ENCODE results near the gene PNP.

PNP gene

GRCh38 chr14:20455355-20456300 is 13.6 kb upstream of the PNP start:
- Histone ChIP-seq H2AFZ (ENCODE audit: low read depth, low read length) (peak overlapping the region; percentile 49; the same call in 1 of the 2 replicates), H3K27me3 (ENCODE audit: low read depth, low read length) (no peaks in the 10 kb centered on the region), H3K4me3 (ENCODE audit: low read length) (peak overlapping the region; percentile 93), H3K9me3 (ENCODE audit: insufficient read depth, low read length) (no peaks in the 10 kb centered on the region), H4K20me1 (ENCODE audit: insufficient read depth, low read length) (no peaks in the 10 kb centered on the region), H3K27ac (ENCODE audit: low read length) (peak overlapping the region; percentile 88), H3K79me2 (ENCODE audit: low read length) (peaks cover 79% of the 10 kb centered on the region), H3K4me1 (ENCODE audit: low read length) (peaks cover 36% of the 10 kb centered on the region), H3K9ac (ENCODE audit: low read length) (peak overlapping the region; percentile 94), H3K4me2 (ENCODE audit: low read length) (peak overlapping the region; percentile 95), H3K36me3 (replicated peaks; ENCODE audit: low read depth, low read length) (peaks cover 58% of the 10 kb centered on the region)
- no peak for TF ChIP-seq CTCF (IDR thresholded peaks at IDR 0.05; ENCODE audit: low read depth, low read length)
- TF ChIP-seq EZH2phosphoT487 (IDR thresholded peaks at IDR 0.05; ENCODE audit: low read depth): no peak

- no peak overlapping the region for H3K4me3 ChIP-seq (ENCODE audit: low read length)
- no peak overlapping the region for H3K9ac ChIP-seq (ENCODE audit: low read length)
- H4K20me1 ChIP-seq (ENCODE audit: insufficient read depth, low read length): no peaks in the 10 kb centered on the region
- TF ChIP-seq CTCF (IDR thresholded peaks at IDR 0.05; ENCODE audit: low read depth, low read length): no peak
- TF ChIP-seq EZH2phosphoT487 (IDR thresholded peaks at IDR 0.05; ENCODE audit: low read depth): no peak
- H2AFZ ChIP-seq (ENCODE audit: low read depth, low read length): no peak overlapping the region
- H3K9me3 ChIP-seq (ENCODE audit: insufficient read depth, low read length): no peaks in the 10 kb centered on the region
- peaks cover 52% of the 10 kb centered on the region for H3K36me3 ChIP-seq (replicated peaks; ENCODE audit: low read depth, low read length)
- peaks cover 84% of the 10 kb centered on the region for H3K79me2 ChIP-seq (ENCODE audit: low read length)
- H3K4me2 ChIP-seq (ENCODE audit: low read length): peak overlapping the region; percentile 95
- H3K4me1 ChIP-seq (ENCODE audit: low read length): peaks cover 36% of the 10 kb centered on the region
- no peak overlapping the region for H3K27ac ChIP-seq (ENCODE audit: low read length)
- no peaks in the 10 kb centered on the region for H3K27me3 ChIP-seq (ENCODE audit: low read depth, low read length)
Observed at GRCh38 chr14:20456971-20457370, 12.2 kb upstream of the PNP start.

- TF ChIP-seq EZH2phosphoT487 (IDR thresholded peaks at IDR 0.05; ENCODE audit: low read depth): no peak
- TF ChIP-seq CTCF (IDR thresholded peaks at IDR 0.05; ENCODE audit: low read depth, low read length): no peak
- H2AFZ ChIP-seq (ENCODE audit: low read depth, low read length): no peak overlapping the region
- H3K9ac ChIP-seq (ENCODE audit: low read length): no peak overlapping the region
- H3K4me2 ChIP-seq (ENCODE audit: low read length): no peak overlapping the region
- peaks cover 44% of the 10 kb centered on the region for H3K4me1 ChIP-seq (ENCODE audit: low read length)
- H3K27ac ChIP-seq (ENCODE audit: low read length): peak overlapping the region; percentile 10; the same call in 1 of the 2 replicates
- H3K4me3 ChIP-seq (ENCODE audit: low read length): no peak overlapping the region
- peaks cover 49% of the 10 kb centered on the region for H3K36me3 ChIP-seq (replicated peaks; ENCODE audit: low read depth, low read length)
- peaks cover 74% of the 10 kb centered on the region for H3K79me2 ChIP-seq (ENCODE audit: low read length)
- no peaks in the 10 kb centered on the region for H3K9me3 ChIP-seq (ENCODE audit: insufficient read depth, low read length)
- no peaks in the 10 kb centered on the region for H4K20me1 ChIP-seq (ENCODE audit: insufficient read depth, low read length)
- no peaks in the 10 kb centered on the region for H3K27me3 ChIP-seq (ENCODE audit: low read depth, low read length)
Observed at GRCh38 chr14:20458031-20458789, 11.0 kb upstream of the PNP start.

All from OCI-LY3 (cell line).